Endothelial cell (in vitro differentiated cells): Measurements from ENCODE around the gene DYNLL2. TPM values are rescaled to one million over a fixed set of nuclear protein-coding genes. Genes with fewer than 3 reads are reported as not detected.
A peak's percentile ranks its signal among the peaks of the same experiment; 100 is the strongest.
"Not testable (repeated sequence)": the region's sequence is repeated elsewhere in the genome, so short reads cannot be mapped to it uniquely, and the experiment has no call there.

Source experiments
- DNase-seq: peaks from one replicate; pipeline ENCODE4 v3.0.0; 2021; ENCODE audit warnings: low spot score
- H3K27ac Mint-ChIP-seq: one replicate; pipeline ENCODE4 v1.8.0; 2021; ENCODE audit warnings: mixed read lengths, inconsistent platforms; ENCODE audit not compliant: unreplicated experiment
- H3K27me3 Mint-ChIP-seq: one replicate; pipeline ENCODE4 v1.8.0; 2021; ENCODE audit warnings: mild to moderate bottlenecking, moderate library complexity, mixed read lengths, inconsistent platforms; ENCODE audit not compliant: unreplicated experiment
- H3K36me3 Mint-ChIP-seq: one replicate; pipeline ENCODE4 v1.8.0; 2021; ENCODE audit warnings: mild to moderate bottlenecking, low read depth, mixed read lengths, inconsistent platforms; ENCODE audit not compliant: unreplicated experiment
- H3K4me1 Mint-ChIP-seq: one replicate; pipeline ENCODE4 v1.8.0; 2021; ENCODE audit warnings: mild to moderate bottlenecking, mixed read lengths, inconsistent platforms; ENCODE audit not compliant: unreplicated experiment
- H3K4me3 Mint-ChIP-seq: one replicate; pipeline ENCODE4 v1.8.0; 2021; ENCODE audit warnings: mild to moderate bottlenecking, mixed read lengths, inconsistent platforms; ENCODE audit not compliant: unreplicated experiment
- H3K9me3 Mint-ChIP-seq: one replicate; pipeline ENCODE4 v1.8.0; 2021; ENCODE audit warnings: mixed read lengths, inconsistent platforms; ENCODE audit not compliant: unreplicated experiment
- CTCF ChIP-seq: fragments of 200-600 bp; sonication (generic); IDR thresholded peaks from one replicate; pipeline ENCODE4 v1.5.0; 2021; ENCODE audit warnings: antibody characterized with exemption; ENCODE audit not compliant: unreplicated experiment
- total RNA-seq: library from RNA; stranded (reverse); fragmentation: NEBNext Ultra II Directional; extraction: Animal tissue kit (Norgen Biotek cat#: 25700); gene quantifications from one replicate; pipeline ENCODE4 v1.2.1, GENCODE V29; 2021; ENCODE audit not compliant: unreplicated experiment

The DYNLL2 gene
- total RNA-seq, 1 donor from 2014 or later, result 14.6 TPM

- no peak overlapping the region for H3K4me3 Mint-ChIP-seq
- no peaks in the 10 kb centered on the region for H3K9me3 Mint-ChIP-seq
- H3K27me3 Mint-ChIP-seq, result peaks cover 4% of the 10 kb centered on the region
- H3K4me1 Mint-ChIP-seq, result no peaks in the 10 kb centered on the region
- no peak for TF ChIP-seq CTCF
- H3K36me3 Mint-ChIP-seq, result no peaks in the 10 kb centered on the region
- no peak overlapping the region for H3K27ac Mint-ChIP-seq
- peak; percentile 64 for DNase-seq
Observed at GRCh38 chr17:58120195-58120822, 37.1 kb downstream of the DYNLL2 start.

GRCh38 chr17:58121925-58122324 lies 38.7 kb downstream of the DYNLL2 start:
- DNase-seq, result no peak
- no peaks in the 10 kb centered on the region for H3K9me3 Mint-ChIP-seq
- no peaks in the 10 kb centered on the region for H3K36me3 Mint-ChIP-seq
- peaks cover 4% of the 10 kb centered on the region for H3K27me3 Mint-ChIP-seq
- no peak for TF ChIP-seq CTCF
- no peak overlapping the region for H3K4me3 Mint-ChIP-seq
- no peaks in the 10 kb centered on the region for H3K4me1 Mint-ChIP-seq
- H3K27ac Mint-ChIP-seq, result no peak overlapping the region

- TF ChIP-seq CTCF, result no peak
- no peaks in the 10 kb centered on the region for H3K9me3 Mint-ChIP-seq
- no peak overlapping the region for H3K27ac Mint-ChIP-seq
- H3K36me3 Mint-ChIP-seq, result no peaks in the 10 kb centered on the region
- H3K4me3 Mint-ChIP-seq, result no peak overlapping the region
- no peaks in the 10 kb centered on the region for H3K27me3 Mint-ChIP-seq
- no peak for DNase-seq
- no peaks in the 10 kb centered on the region for H3K4me1 Mint-ChIP-seq
Observed at GRCh38 chr17:58127846-58128245, 44.6 kb downstream of the DYNLL2 start.

GRCh38 chr17:58132697-58133096 lies 49.5 kb downstream of the DYNLL2 start:
- H3K27me3 Mint-ChIP-seq, DNase-seq, H3K36me3 Mint-ChIP-seq, H3K4me1 Mint-ChIP-seq, H3K27ac Mint-ChIP-seq, H3K9me3 Mint-ChIP-seq, H3K4me3 Mint-ChIP-seq: not testable (repeated sequence)

- Mint-ChIP-seq H3K36me3 (no peaks in the 10 kb centered on the region), H3K4me1 (no peaks in the 10 kb centered on the region), H3K27ac (no peak overlapping the region), H3K27me3 (no peaks in the 10 kb centered on the region), H3K9me3 (no peaks in the 10 kb centered on the region), H3K4me3 (no peak overlapping the region)
- DNase-seq, result peak; percentile 24
- TF ChIP-seq CTCF, result no peak
Observed at GRCh38 chr17:58136669-58137279, 53.6 kb downstream of the DYNLL2 start.
